Cerebellar nuclear complex (tissue), 1 donor: ENCODE results near the gene WWOX.

Source experiments
- DNase-seq, 2 experiments: peaks; one replicate each; lab custom pipeline; 2025; lab: John Stamatoyannopoulos, UW

WWOX gene

DNA sequence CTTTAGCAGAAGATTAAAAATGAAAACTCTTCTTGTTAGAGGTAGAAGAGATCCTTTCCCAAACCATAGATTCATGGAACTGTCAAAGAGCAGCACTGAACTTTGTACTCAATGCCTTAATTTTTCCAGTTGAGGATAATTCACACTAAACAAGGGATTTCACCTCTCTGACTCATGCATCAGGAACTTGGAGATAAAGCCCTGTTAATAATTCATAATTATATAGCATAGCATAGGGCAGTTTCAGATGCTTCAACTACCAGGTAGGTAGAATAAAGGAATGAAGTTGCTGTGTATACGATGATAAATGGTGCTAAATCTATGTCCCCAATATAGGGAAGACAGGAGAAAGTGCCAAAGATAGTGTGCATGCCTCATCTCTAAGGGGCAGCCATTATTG lies 1050.7 kb downstream of the WWOX start:
- no peak for DNase-seq

- no peak for DNase-seq
These were observed 1051.3 kb downstream of the WWOX start for GRCh38 chr16:79150632-79151310.

- DNase-seq: no peak
These were observed 1054.6 kb downstream of the WWOX start for GRCh38 chr16:79154086-79154485.

GRCh38 chr16:79155471-79155870 lies 1056.0 kb downstream of the WWOX start:
- DNase-seq: no peak

DNA sequence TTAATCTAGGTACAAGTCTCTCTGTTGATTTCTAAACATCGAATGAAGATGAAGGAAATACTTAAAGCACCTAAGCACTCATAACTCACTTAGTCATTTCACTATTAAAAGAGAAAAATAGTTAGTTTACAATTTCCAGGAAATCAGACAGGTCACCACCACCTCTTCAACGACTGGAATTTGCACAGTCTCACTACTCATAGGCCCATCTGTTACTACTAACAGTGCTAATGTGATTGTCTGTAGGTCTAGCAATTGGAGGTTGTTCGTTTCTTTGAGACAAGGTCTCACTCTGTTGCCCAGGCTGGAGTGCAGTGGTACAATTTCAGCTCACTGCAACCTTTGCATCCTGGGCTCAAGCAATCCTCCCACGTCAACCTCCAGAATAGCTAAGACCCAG lies 1056.5 kb downstream of the WWOX start:
- no peak for DNase-seq

GRCh38 chr16:79156761-79157160 lies 1057.3 kb downstream of the WWOX start:
- no peak for DNase-seq

DNA sequence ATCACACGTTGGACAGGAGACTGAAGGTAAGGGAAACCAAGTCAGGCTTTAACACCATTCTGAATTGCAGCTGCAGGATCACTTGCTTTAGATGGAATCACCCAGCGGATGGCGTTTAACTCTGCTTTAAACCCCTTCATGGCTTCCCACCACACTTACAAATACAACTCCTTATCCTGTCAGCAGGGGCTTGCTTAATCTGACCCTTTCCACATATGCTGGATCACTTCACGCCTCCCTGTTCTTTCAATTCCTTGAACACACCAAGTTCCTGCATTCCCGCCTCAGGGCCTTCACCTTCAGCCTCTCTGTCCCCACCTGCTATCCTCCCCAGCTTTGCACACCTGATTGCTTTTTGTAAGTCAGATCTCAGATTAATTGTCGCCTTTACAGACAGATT lies 1058.9 kb downstream of the WWOX start:
- no peak for DNase-seq

GRCh38 chr16:79159261-79160049 lies 1060.0 kb downstream of the WWOX start:
- no peak for DNase-seq

GRCh38 chr16:79162977-79163376 lies 1063.5 kb downstream of the WWOX start:
- no peak for DNase-seq

DNA sequence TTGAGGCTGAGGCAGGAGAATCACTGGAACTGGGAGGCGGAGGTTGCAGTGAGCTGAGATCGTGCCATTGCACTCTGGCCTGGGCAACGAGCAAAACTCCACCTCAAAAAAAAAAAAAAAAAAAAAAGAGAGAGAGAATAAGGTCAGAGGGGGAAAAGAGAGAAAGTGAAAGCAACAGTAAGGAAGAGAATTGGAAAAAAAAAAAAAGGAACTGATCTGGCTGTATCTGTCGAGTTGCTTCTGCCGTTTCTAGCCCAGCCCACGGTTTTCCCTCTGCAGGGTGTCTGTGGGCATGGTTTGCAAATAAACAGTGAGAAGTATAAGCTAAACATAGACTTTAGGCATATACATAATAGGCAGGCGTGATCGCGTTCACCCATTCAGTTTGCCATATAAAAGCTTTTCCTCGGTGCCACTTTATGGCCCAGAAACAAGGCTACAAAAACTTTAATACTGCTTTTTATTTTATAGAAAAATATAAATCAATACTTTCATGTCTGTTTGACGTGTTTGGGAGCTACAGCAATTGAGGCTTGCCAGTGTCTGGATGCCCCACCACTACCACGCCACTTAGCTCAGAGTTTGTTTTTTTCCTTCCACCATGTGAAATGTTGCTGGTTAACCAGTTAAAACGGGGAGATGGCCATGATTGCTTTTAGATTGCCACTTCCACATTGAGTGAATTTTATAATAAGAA lies 1064.4 kb downstream of the WWOX start:
- no peak for DNase-seq

DNA sequence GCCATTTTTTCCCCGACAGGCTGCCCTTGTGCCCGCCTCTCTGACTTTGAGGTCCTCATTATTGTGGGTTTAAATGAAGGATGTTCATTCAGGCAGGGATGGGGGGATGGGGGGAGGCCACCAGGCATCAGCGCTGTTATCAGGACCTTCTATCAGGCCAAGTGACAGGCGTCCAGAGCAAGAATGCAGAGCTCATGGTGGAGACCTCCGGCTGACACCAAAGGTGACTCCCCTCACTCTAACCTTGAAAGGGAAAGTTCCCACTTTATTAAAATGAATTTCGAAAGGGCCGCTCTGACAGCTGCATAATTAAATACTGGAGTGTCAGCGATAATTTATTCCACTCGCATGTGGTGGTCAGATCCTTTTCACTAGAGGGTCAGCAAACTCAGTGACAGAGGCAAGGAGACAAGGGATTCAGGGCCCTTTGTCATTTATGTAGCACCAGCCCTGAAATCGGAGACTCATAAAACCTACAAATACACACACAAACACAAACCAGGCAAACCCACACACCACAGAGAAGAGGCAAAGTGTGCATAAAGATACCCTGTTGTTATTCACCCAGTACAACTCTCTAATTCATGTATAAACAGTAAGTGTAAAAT lies 1065.0 kb downstream of the WWOX start:
- no peak for DNase-seq

- DNase-seq: no peak
These were observed 1065.6 kb downstream of the WWOX start for GRCh38 chr16:79165079-79165478.

DNA sequence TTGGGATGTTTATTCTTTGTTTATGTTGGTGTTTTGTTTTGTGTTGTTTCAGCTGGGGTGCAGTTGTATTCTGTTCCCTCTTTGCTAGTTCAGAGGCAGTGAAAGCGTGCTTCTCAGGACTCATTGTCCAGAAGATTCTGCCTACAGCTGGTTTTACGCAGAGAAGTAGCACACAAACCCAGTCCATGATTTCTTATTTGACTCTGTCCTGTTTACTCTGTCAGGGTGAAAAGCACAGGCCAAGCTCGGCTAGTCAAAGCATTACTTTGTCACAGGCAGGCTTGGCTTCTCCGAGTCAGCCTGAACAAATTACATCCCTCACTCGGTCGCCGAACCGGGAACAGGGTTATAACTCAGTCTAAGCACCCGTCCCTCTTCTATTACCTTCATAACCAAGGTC lies 1066.1 kb downstream of the WWOX start:
- DNase-seq: no peak

GRCh38 chr16:79167893-79168292 lies 1068.4 kb downstream of the WWOX start:
- DNase-seq: no peak

- no peak for DNase-seq
These were observed 1068.9 kb downstream of the WWOX start for GRCh38 chr16:79168321-79168720.

- no peak for DNase-seq
These were observed 1069.8 kb downstream of the WWOX start for GRCh38 chr16:79169239-79169638.

- DNase-seq: no peak
These were observed 1071.2 kb downstream of the WWOX start for GRCh38 chr16:79170555-79171246.

- no peak for DNase-seq
These were observed 1072.0 kb downstream of the WWOX start for GRCh38 chr16:79171504-79171903.

- no peak for DNase-seq
These were observed 1072.7 kb downstream of the WWOX start for GRCh38 chr16:79171931-79172705.

- no peak for DNase-seq
These were observed 1073.6 kb downstream of the WWOX start for GRCh38 chr16:79172976-79173500.

DNA sequence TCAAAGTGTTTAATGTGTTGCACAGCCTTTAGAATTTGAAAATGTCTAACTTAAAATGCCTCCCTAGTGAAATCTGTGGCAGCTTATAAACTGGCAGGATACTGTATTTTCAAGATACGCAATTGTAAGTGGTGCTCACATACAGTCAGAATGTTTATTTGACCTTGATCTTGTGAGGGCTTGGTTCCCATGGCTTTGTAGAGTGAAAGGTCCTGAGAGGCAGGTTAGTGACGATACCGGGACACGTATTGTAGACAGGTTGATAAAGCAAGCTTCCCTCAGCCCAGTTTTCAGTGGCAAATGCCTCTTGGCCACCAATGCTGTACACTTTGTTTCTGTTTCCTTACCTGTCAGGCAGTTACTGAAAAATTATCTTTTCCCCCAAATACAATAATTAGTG lies 1074.5 kb downstream of the WWOX start:
- no peak for DNase-seq
